Suprapubic skin (tissue), 4 donors: Measurements from ENCODE around the gene PIP5K1B.

ENCODE experiments used
- CTCF ChIP-seq, 2 donors: fragments of 200-600 bp in 1 of 2; fragments of 450-650 bp in 1 of 2; sonication (generic) in 1 of 2; IDR thresholded peaks; one replicate each; pipeline ENCODE4 v1.5.1; 2016 to 2019; ENCODE audit warnings: antibody characterized with exemption in 2 of 2, mild to moderate bottlenecking in 1 of 2, moderate library complexity in 1 of 2
- POLR2A ChIP-seq, 2 donors: fragments of 450-650 bp; IDR thresholded peaks; one replicate each; pipeline ENCODE4 v1.6.1; 2017; ENCODE audit warnings: antibody characterized with exemption in 2 of 2, mild to moderate bottlenecking in 2 of 2, moderate library complexity in 2 of 2
- POLR2AphosphoS5 ChIP-seq, 3 donors: sonication (generic); formaldehyde crosslinking; IDR thresholded peaks; one replicate each; pipeline ENCODE4 v1.6.1; 2017; ENCODE audit warnings: antibody characterized with exemption in 3 of 3

GRCh38 chr9:68841276-68842052 is 136.4 kb downstream of the PIP5K1B start:
- no peak for TF ChIP-seq CTCF (IDR thresholded peaks at IDR 0.05)
- TF ChIP-seq POLR2A (IDR thresholded peaks at IDR 0.05), result no peak
- TF ChIP-seq POLR2AphosphoS5 (IDR thresholded peaks at IDR 0.05), result no peak
